A673 (cell line): Measurements from ENCODE around the gene CTXN3.

Experiments
- EZH2 ChIP-seq: fragments of 200-600 bp; sonication (generic); IDR thresholded peaks from 2 replicates; pipeline ENCODE4 v1.6.1; 2017; ENCODE audit warnings: borderline replicate concordance, low read depth, mild to moderate bottlenecking, mixed read lengths, antibody characterized with exemption, low read length; ENCODE audit not compliant: poor library complexity, severe bottlenecking
- TF ChIP-seq, protein P1 (sequence below): fragments of 300-800, 200-600 bp; sonication (generic); conservative IDR thresholded peaks from 2 replicates; pipeline ENCODE4 v1.5.1; 2017; ENCODE audit warnings: low read depth, mild to moderate bottlenecking, antibody characterized with exemption, low read length, moderate library complexity, mixed read lengths

GRCh38 chr5:127706691-127707090 is 57.8 kb downstream of the CTXN3 start:
- TF ChIP-seq, protein P1, sequence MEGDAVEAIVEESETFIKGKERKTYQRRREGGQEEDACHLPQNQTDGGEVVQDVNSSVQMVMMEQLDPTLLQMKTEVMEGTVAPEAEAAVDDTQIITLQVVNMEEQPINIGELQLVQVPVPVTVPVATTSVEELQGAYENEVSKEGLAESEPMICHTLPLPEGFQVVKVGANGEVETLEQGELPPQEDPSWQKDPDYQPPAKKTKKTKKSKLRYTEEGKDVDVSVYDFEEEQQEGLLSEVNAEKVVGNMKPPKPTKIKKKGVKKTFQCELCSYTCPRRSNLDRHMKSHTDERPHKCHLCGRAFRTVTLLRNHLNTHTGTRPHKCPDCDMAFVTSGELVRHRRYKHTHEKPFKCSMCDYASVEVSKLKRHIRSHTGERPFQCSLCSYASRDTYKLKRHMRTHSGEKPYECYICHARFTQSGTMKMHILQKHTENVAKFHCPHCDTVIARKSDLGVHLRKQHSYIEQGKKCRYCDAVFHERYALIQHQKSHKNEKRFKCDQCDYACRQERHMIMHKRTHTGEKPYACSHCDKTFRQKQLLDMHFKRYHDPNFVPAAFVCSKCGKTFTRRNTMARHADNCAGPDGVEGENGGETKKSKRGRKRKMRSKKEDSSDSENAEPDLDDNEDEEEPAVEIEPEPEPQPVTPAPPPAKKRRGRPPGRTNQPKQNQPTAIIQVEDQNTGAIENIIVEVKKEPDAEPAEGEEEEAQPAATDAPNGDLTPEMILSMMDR: no peak
- TF ChIP-seq EZH2: no peak
